Measurements from ENCODE around the gene IGF2BP2. TPM values are rescaled to one million over a fixed set of nuclear protein-coding genes. Genes with fewer than 3 reads are reported as not detected.

The IGF2BP2 gene
- total and polyA plus RNA-seq, 9 of the 15 experiments (the other 6 are each of a cell fraction or from before 2014, with no cell fraction given): 3.2 to 59.6 (median 30.5) TPM

- no peak for TF ChIP-seq CHD7 (IDR thresholded peaks at IDR 0.05; ENCODE audit: low read depth, low read length)
- peak; percentile 30; the same call in 1 of the 2 replicates for TF ChIP-seq ATF6 (CRISPR knock-in tag; IDR thresholded peaks at IDR 0.05)
- no peak for TF ChIP-seq CREBBP (IDR thresholded peaks at IDR 0.05; ENCODE audit: low read depth, low read length)
- no peak for TF ChIP-seq RFX5 (IDR thresholded peaks at IDR 0.05; ENCODE audit: low read depth, low read length)
- no peak for TF ChIP-seq ZNF589 (CRISPR knock-in tag; IDR thresholded peaks at IDR 0.05; ENCODE audit: low read depth)
- TF ChIP-seq MIER1 (IDR thresholded peaks at IDR 0.05; ENCODE audit: low read depth): no peak
- TF ChIP-seq GMEB1 (CRISPR knock-in tag; IDR thresholded peaks at IDR 0.05): no peak
- TF ChIP-seq RBM15 (IDR thresholded peaks at IDR 0.05; ENCODE audit: insufficient read depth, low read length): no peak
Measured at GRCh38 chr3:185824051-185825005, 514 bp downstream of the IGF2BP2 start (continued).
